Calu3 (cell line): ENCODE measurements around the gene CFAP90. TPM values are rescaled to one million over a fixed set of nuclear protein-coding genes. Genes with fewer than 3 reads are reported as not detected.

ENCODE experiments used
- BruUV-seq: library from RNA; stranded (reverse); fragments of 400-500 nt; replicated peaks from 2 replicates; lab custom pipeline; 2021; lab: Mats Ljungman, UMichigan
- CTCF ChIA-PET: fragments of 300-600 bp; sonication (Branson Sonifier 250); formaldehyde crosslinking; loops from one replicate; lab custom pipeline; 2022; ENCODE audit warnings: antibody characterized with exemption; lab: Charles Lee
- DNase-seq: peaks from one replicate; pipeline ENCODE4 v3.0.0; 2022
- H3K27ac Mint-ChIP-seq: one replicate; pipeline ENCODE4 v1.8.0; 2022; ENCODE audit warnings: mixed read lengths; ENCODE audit not compliant: unreplicated experiment
- H3K27me3 Mint-ChIP-seq: one replicate; pipeline ENCODE4 v1.8.0; 2022; ENCODE audit warnings: mixed read lengths; ENCODE audit not compliant: unreplicated experiment
- H3K36me3 Mint-ChIP-seq: one replicate; pipeline ENCODE4 v1.8.0; 2022; ENCODE audit warnings: mild to moderate bottlenecking, moderate library complexity, mixed read lengths; ENCODE audit not compliant: insufficient read depth, unreplicated experiment
- H3K4me1 Mint-ChIP-seq: one replicate; pipeline ENCODE4 v1.8.0; 2022; ENCODE audit warnings: mild to moderate bottlenecking, low read depth, mixed read lengths; ENCODE audit not compliant: unreplicated experiment
- H3K4me3 Mint-ChIP-seq: one replicate; pipeline ENCODE4 v1.8.0; 2022; ENCODE audit warnings: mild to moderate bottlenecking, low read depth, moderate library complexity, mixed read lengths; ENCODE audit not compliant: unreplicated experiment
- H3K9me3 Mint-ChIP-seq: one replicate; pipeline ENCODE4 v1.8.0; 2022; ENCODE audit warnings: low read depth, mixed read lengths; ENCODE audit not compliant: unreplicated experiment
- intact Hi-C: fragments of 100-400 bp; cut with micrococcal nuclease; formaldehyde crosslinking; loops from one replicate; pipeline ENCODE4 v1.10.0; 2022; ENCODE audit not compliant: unreplicated experiment
- total RNA-seq: library from RNA; stranded (reverse); gene quantifications from 2 replicates; pipeline ENCODE4 v1.2.3, GENCODE V29; 2022
- TF ChIP-seq, protein P1 (sequence below): fragments of 200-600 bp; IDR thresholded peaks from one replicate; pipeline ENCODE4 v1.8.0; 2022; ENCODE audit warnings: antibody characterized with exemption; ENCODE audit not compliant: unreplicated experiment

Gene CFAP90
- total RNA-seq, 1 experiment from 2014 or later = not detected

GRCh38 chr5:7857361-7857760 lies 6.4 kb upstream of the CFAP90 start:
- peaks cover 2% of the 10 kb centered on the region for H3K9me3 Mint-ChIP-seq
- H3K27me3 Mint-ChIP-seq = no peaks in the 10 kb centered on the region
- no peak overlapping the region for H3K27ac Mint-ChIP-seq
- intact Hi-C loops = loop anchor here (2.0 kb wide), 1 partner anchor 597 kb away; no protein-coding TSS in a partner anchor
- H3K4me1 Mint-ChIP-seq = no peaks in the 10 kb centered on the region
- no TSS peak for BruUV-seq
- no peak overlapping the region for H3K4me3 Mint-ChIP-seq
- CTCF ChIA-PET = no interaction called here
- peaks cover 12% of the 10 kb centered on the region for H3K36me3 Mint-ChIP-seq
- no peak for DNase-seq
- TF ChIP-seq, protein P1, sequence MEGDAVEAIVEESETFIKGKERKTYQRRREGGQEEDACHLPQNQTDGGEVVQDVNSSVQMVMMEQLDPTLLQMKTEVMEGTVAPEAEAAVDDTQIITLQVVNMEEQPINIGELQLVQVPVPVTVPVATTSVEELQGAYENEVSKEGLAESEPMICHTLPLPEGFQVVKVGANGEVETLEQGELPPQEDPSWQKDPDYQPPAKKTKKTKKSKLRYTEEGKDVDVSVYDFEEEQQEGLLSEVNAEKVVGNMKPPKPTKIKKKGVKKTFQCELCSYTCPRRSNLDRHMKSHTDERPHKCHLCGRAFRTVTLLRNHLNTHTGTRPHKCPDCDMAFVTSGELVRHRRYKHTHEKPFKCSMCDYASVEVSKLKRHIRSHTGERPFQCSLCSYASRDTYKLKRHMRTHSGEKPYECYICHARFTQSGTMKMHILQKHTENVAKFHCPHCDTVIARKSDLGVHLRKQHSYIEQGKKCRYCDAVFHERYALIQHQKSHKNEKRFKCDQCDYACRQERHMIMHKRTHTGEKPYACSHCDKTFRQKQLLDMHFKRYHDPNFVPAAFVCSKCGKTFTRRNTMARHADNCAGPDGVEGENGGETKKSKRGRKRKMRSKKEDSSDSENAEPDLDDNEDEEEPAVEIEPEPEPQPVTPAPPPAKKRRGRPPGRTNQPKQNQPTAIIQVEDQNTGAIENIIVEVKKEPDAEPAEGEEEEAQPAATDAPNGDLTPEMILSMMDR = no peak

GRCh38 chr5:7856855-7857254 lies 5.9 kb upstream of the CFAP90 start:
- H3K4me1 Mint-ChIP-seq = no peaks in the 10 kb centered on the region
- H3K36me3 Mint-ChIP-seq = peaks cover 12% of the 10 kb centered on the region
- intact Hi-C loops = loop anchor here (2.0 kb wide), 1 partner anchor 596 kb away; no protein-coding TSS in a partner anchor
- CTCF ChIA-PET = no interaction called here
- H3K9me3 Mint-ChIP-seq = peaks cover 2% of the 10 kb centered on the region
- peak; percentile 24 for DNase-seq
- TF ChIP-seq, protein P1 = no peak
- H3K27me3 Mint-ChIP-seq = no peaks in the 10 kb centered on the region
- no peak overlapping the region for H3K4me3 Mint-ChIP-seq
- no peak overlapping the region for H3K27ac Mint-ChIP-seq
- BruUV-seq = no TSS peak

DNA sequence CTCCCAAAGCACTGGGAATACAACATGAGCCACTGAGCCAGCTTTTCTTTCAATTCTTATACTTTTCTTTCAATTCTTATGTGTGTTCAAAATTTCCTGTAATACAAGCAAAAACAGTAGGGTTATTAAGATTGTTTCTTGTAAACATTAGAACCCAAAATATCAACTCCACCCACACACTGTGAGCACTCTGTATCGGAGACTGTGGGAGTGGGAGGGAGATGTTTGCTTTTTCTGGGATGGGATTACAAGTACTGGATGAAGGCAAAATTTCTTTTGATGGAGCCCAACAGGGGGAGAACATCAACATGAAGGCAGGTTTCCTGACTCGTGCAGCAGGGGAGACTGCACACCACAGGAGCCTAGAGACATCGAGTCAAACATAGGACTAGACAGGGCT lies 4.7 kb upstream of the CFAP90 start:
- CTCF ChIA-PET = interaction anchor here (0.7 kb wide), 1 partner anchor 23 kb away, joined by 3 read pairs; no protein-coding TSS in a partner anchor
- peaks cover 8% of the 10 kb centered on the region for H3K36me3 Mint-ChIP-seq
- H3K4me1 Mint-ChIP-seq = no peaks in the 10 kb centered on the region
- no peak overlapping the region for H3K27ac Mint-ChIP-seq
- TF ChIP-seq, protein P1 = no peak
- no peak for DNase-seq
- no peaks in the 10 kb centered on the region for H3K27me3 Mint-ChIP-seq
- no TSS peak for BruUV-seq
- intact Hi-C loops = loop anchor here (2.0 kb wide), 1 partner anchor 595 kb away; no protein-coding TSS in a partner anchor
- H3K9me3 Mint-ChIP-seq = peaks cover 2% of the 10 kb centered on the region
- no peak overlapping the region for H3K4me3 Mint-ChIP-seq

DNA sequence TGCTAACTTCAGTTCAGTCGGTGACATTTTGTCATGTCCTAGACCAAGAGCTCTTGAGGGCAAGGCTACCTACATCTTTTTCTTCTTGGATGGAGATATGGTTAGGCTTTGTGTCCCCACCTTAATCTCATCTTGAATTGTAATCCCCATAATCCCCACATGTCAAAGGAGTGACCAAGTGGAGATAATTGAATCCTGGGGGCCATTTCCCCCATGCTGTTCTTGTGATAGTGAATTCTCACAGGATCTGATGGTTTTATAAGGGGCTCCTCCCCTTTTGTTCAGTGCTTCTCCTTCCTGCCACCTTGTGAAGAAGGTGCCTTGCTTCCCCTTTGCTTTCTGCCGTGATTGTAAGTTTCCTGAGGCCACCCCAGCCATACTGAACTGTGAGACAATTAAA lies 2.1 kb upstream of the CFAP90 start:
- DNase-seq = no peak
- H3K36me3 Mint-ChIP-seq = no peaks in the 10 kb centered on the region
- H3K9me3 Mint-ChIP-seq = peaks cover 2% of the 10 kb centered on the region
- BruUV-seq = no TSS peak
- CTCF ChIA-PET = no interaction called here
- peaks cover 16% of the 10 kb centered on the region for H3K27me3 Mint-ChIP-seq
- TF ChIP-seq, protein P1 = no peak
- H3K4me1 Mint-ChIP-seq = no peaks in the 10 kb centered on the region
- no peak overlapping the region for H3K27ac Mint-ChIP-seq
- intact Hi-C loops = no loop called here
- no peak overlapping the region for H3K4me3 Mint-ChIP-seq
